RPMI8226 (cell line): ENCODE measurements around the gene GJD2.
A peak's percentile ranks its signal among the peaks of the same experiment; 100 is the strongest.

Experiments used
- DNase-seq: peaks from one replicate; pipeline ENCODE4 v3.0.0-alpha.2; 2015

GJD2 gene

GRCh38 chr15:34721802-34722438 is 32.9 kb downstream of the GJD2 start:
- DNase-seq = no peak

- no peak for DNase-seq
These were observed 33.5 kb downstream of the GJD2 start for GRCh38 chr15:34721157-34721801.

GRCh38 chr15:34719695-34720094 is 35.1 kb downstream of the GJD2 start:
- no peak for DNase-seq

- DNase-seq = no peak
These were observed 35.8 kb downstream of the GJD2 start for GRCh38 chr15:34718681-34719665.

- no peak for DNase-seq
These were observed 37.1 kb downstream of the GJD2 start for GRCh38 chr15:34717729-34718128.

- no peak for DNase-seq
These were observed 38.7 kb downstream of the GJD2 start for GRCh38 chr15:34716111-34716510.

GRCh38 chr15:34714476-34715121 is 40.2 kb downstream of the GJD2 start:
- DNase-seq = no peak

GRCh38 chr15:34713635-34714034 is 41.2 kb downstream of the GJD2 start:
- DNase-seq = no peak

- no peak for DNase-seq
These were observed 44.9 kb downstream of the GJD2 start for GRCh38 chr15:34709866-34710265.

GRCh38 chr15:34708422-34708821 is 46.4 kb downstream of the GJD2 start:
- DNase-seq = peak; percentile 27

- no peak for DNase-seq
These were observed 53.3 kb downstream of the GJD2 start for GRCh38 chr15:34701536-34701935.
